CD8-positive, alpha-beta memory T cell (primary cell): Measurements from ENCODE around the gene RNU5D-1. TPM values are rescaled to one million over a fixed set of nuclear protein-coding genes. Genes with fewer than 3 reads are reported as not detected.
"Not testable (repeated sequence)": the region's sequence is repeated elsewhere in the genome, so short reads cannot be mapped to it uniquely, and the experiment has no call there.

Experiments
- CTCF ChIA-PET: fragments of 350-600 bp; sonication (Branson Sonifier 250); formaldehyde crosslinking; loops from one replicate; lab custom pipeline; 2021; ENCODE audit warnings: antibody characterized with exemption; lab: Charles Lee
- POLR2A ChIA-PET: fragments of 350-600 bp; sonication (Branson Sonifier 250); formaldehyde crosslinking; loops from one replicate; lab custom pipeline; 2021; ENCODE audit warnings: antibody characterized with exemption; lab: Charles Lee
- DNase-seq, 5 donors: peaks; one replicate each; pipeline versions ENCODE4 v3.0.0 to v3.0.0-alpha.2; 2020 to 2022; ENCODE audit warnings: mixed read lengths in 1 of 5
- H3K27ac ChIP-seq: one replicate; pipeline ENCODE4 v1.7.0; 2013; ENCODE audit warnings: low read depth, mild to moderate bottlenecking, low read length, moderate library complexity
- H3K27me3 ChIP-seq: 2 replicates; pipeline ENCODE4 v1.7.0; 2013; ENCODE audit warnings: low read length, mild to moderate bottlenecking; ENCODE audit not compliant: insufficient read depth, poor library complexity, severe bottlenecking
- H3K36me3 ChIP-seq: 2 replicates; pipeline ENCODE4 v1.7.0; 2013; ENCODE audit warnings: mild to moderate bottlenecking, low read length, moderate library complexity; ENCODE audit not compliant: insufficient read depth
- H3K4me1 ChIP-seq: 2 replicates; pipeline ENCODE4 v1.7.0; 2013; ENCODE audit warnings: mild to moderate bottlenecking, low read length, moderate library complexity; ENCODE audit not compliant: insufficient read depth
- H3K4me3 ChIP-seq: 2 replicates; pipeline ENCODE4 v1.7.0; 2013; ENCODE audit warnings: mild to moderate bottlenecking, low read length
- H3K9me3 ChIP-seq: 2 replicates; pipeline ENCODE4 v1.7.0; 2013; ENCODE audit warnings: mild to moderate bottlenecking, low read length
- H3K27ac Mint-ChIP-seq, 8 donors: one replicate each; pipeline ENCODE4 v1.8.0; 2020 to 2021; ENCODE audit warnings: mixed read lengths in 8 of 8, mild to moderate bottlenecking in 6 of 8, inconsistent platforms in 3 of 8, moderate library complexity in 3 of 8
- H3K27me3 Mint-ChIP-seq, 2 donors: one replicate each; pipeline ENCODE4 v1.8.0; 2020 to 2021; ENCODE audit warnings: mixed read lengths in 2 of 2, mild to moderate bottlenecking in 1 of 2, moderate library complexity in 1 of 2
- H3K36me3 Mint-ChIP-seq, 3 donors: one replicate each; pipeline ENCODE4 v1.8.0; 2020 to 2021; ENCODE audit warnings: mixed read lengths in 3 of 3, inconsistent platforms in 1 of 3, mild to moderate bottlenecking in 1 of 3
- H3K4me1 Mint-ChIP-seq, 3 donors: one replicate each; pipeline ENCODE4 v1.8.0; 2020 to 2021; ENCODE audit warnings: mixed read lengths in 3 of 3, inconsistent platforms in 1 of 3, mild to moderate bottlenecking in 1 of 3
- H3K4me3 Mint-ChIP-seq, 7 donors: one replicate each; pipeline ENCODE4 v1.8.0; 2020 to 2021; ENCODE audit warnings: mixed read lengths in 7 of 7, mild to moderate bottlenecking in 6 of 7, moderate library complexity in 4 of 7, inconsistent platforms in 2 of 7
- H3K9me3 Mint-ChIP-seq, 5 donors: one replicate each; pipeline ENCODE4 v1.8.0; 2020 to 2022; ENCODE audit warnings: mixed read lengths in 5 of 5, mild to moderate bottlenecking in 3 of 5, moderate library complexity in 2 of 5, inconsistent platforms in 1 of 5
- polyA plus RNA-seq: library from polyadenylated mRNA; unstranded; fragments of 300-500 nt; fragmentation: Illumina TruSeq; gene quantifications from one replicate; pipeline ENCODE4 v1.2.3, GENCODE V29; 2021
- total RNA-seq, 2 experiments: library from RNA; stranded (reverse); gene quantifications; one replicate each; pipeline ENCODE4 v1.2.3, GENCODE V29; 2021

Gene RNU5D-1
- total and polyA plus RNA-seq, 3 experiments from 2014 or later, result not detected

- ChIA-PET POLR2A (no interaction called here), CTCF (interaction anchor here (1.0 to 4.3 kb wide), 3 partner anchors 9 to 27 kb away, joined by 3 to 22 read pairs (median 3); partner anchors contain the start of gene RNU5D-1)
- Histone ChIP-seq H3K4me3 (peak overlapping the region; percentile 24), H3K27me3 (no peaks in the 10 kb centered on the region), H3K36me3 (no peaks in the 10 kb centered on the region), H3K27ac (no peak overlapping the region), H3K4me1 (peaks cover 10% of the 10 kb centered on the region), H3K9me3 (no peaks in the 10 kb centered on the region)
- no peaks in the 10 kb centered on the region for H3K9me3 Mint-ChIP-seq
- peak overlapping the region in 6 of 8 donors; percentile 3 to 88 (median 36) for H3K27ac Mint-ChIP-seq
- peaks cover 0 to 3% of the 10 kb centered on the region in 2 donors for H3K27me3 Mint-ChIP-seq
- peak in 1 of 5 donors; percentile 52 for DNase-seq
- peaks cover 6 to 8% (median 7%) of the 10 kb centered on the region in 3 donors for H3K4me1 Mint-ChIP-seq
- no peaks in the 10 kb centered on the region for H3K36me3 Mint-ChIP-seq
- H3K4me3 Mint-ChIP-seq, result peak overlapping the region in 6 of 7 donors; percentile 33 to 48 (median 38)
Observed at GRCh38 chr1:44707959-44708831, 22.8 kb downstream of the RNU5D-1 start.

- H3K4me1 ChIP-seq, result peaks cover 10% of the 10 kb centered on the region
- no peaks in the 10 kb centered on the region for H3K9me3 ChIP-seq
- H3K27ac Mint-ChIP-seq, result peak overlapping the region in 2 of 8 donors; percentile 32 to 84
- DNase-seq, result no peak
- H3K36me3 ChIP-seq, result no peaks in the 10 kb centered on the region
- no peaks in the 10 kb centered on the region for H3K36me3 Mint-ChIP-seq
- no peak overlapping the region for H3K4me3 Mint-ChIP-seq
- no peaks in the 10 kb centered on the region for H3K9me3 Mint-ChIP-seq
- POLR2A ChIA-PET, result no interaction called here
- H3K4me1 Mint-ChIP-seq, result peaks cover 6 to 8% (median 7%) of the 10 kb centered on the region in 3 donors
- H3K27ac ChIP-seq, result no peak overlapping the region
- no peaks in the 10 kb centered on the region for H3K27me3 ChIP-seq
- CTCF ChIA-PET, result interaction anchor here (2.0 to 4.3 kb wide), 3 partner anchors 11 to 32 kb away, joined by 6 to 22 read pairs (median 9); partner anchors contain the start of genes ARMH1, RNU5D-1 and TMEM53
- no peak overlapping the region for H3K4me3 ChIP-seq
- H3K27me3 Mint-ChIP-seq, result peaks cover 0 to 3% of the 10 kb centered on the region in 2 donors
Observed at GRCh38 chr1:44707112-44707881, 23.7 kb downstream of the RNU5D-1 start.

DNA sequence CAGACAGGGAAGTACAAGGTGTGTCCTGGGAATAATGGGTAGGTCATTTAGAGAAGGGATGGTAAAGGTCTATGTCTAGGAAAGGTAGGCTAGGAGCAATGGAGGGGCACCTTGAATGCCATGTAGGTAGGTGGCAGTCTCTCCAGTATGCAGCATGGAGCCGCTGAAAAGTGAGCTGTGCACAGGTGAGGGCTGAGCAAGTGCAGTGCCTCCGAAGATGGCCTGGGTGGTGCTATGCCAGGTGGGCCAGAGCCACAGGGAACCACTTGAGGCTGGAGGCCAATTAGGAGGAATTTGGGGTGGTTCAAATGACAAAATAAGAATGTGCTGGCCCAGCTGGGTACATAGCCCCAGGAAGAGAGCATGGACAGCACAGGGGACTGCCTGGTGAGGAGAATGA is 25.0 kb downstream of the RNU5D-1 start:
- Mint-ChIP-seq H3K4me3 (no peak overlapping the region), H3K27ac (peak overlapping the region in 2 of 8 donors; percentile 49 to 51), H3K9me3 (no peaks in the 10 kb centered on the region), H3K36me3 (no peaks in the 10 kb centered on the region), H3K4me1 (peaks cover 6 to 8% (median 7%) of the 10 kb centered on the region in 3 donors), H3K27me3 (peaks cover 0 to 3% of the 10 kb centered on the region in 2 donors)
- no peak overlapping the region for H3K4me3 ChIP-seq
- no peaks in the 10 kb centered on the region for H3K36me3 ChIP-seq
- ChIA-PET CTCF (interaction anchor here (2.0 to 4.3 kb wide), 3 partner anchors 9 to 31 kb away, joined by 6 to 22 read pairs (median 9); partner anchors contain the start of genes ARMH1, RNU5D-1 and TMEM53), POLR2A (no interaction called here)
- H3K27ac ChIP-seq, result no peak overlapping the region
- no peaks in the 10 kb centered on the region for H3K9me3 ChIP-seq
- no peak for DNase-seq
- H3K4me1 ChIP-seq, result peaks cover 10% of the 10 kb centered on the region
- H3K27me3 ChIP-seq, result no peaks in the 10 kb centered on the region

- Histone ChIP-seq H3K36me3 (no peaks in the 10 kb centered on the region), H3K27me3 (no peaks in the 10 kb centered on the region), H3K4me1 (peaks cover 10% of the 10 kb centered on the region), H3K9me3 (no peaks in the 10 kb centered on the region), H3K4me3 (no peak overlapping the region), H3K27ac (no peak overlapping the region)
- CTCF ChIA-PET, result interaction anchor here (2.0 to 4.3 kb wide), 3 partner anchors 9 to 30 kb away, joined by 6 to 22 read pairs (median 9); partner anchors contain the start of genes ARMH1, RNU5D-1 and TMEM53
- no peak for DNase-seq
- H3K36me3 Mint-ChIP-seq, result no peaks in the 10 kb centered on the region
- no peak overlapping the region for H3K4me3 Mint-ChIP-seq
- H3K4me1 Mint-ChIP-seq, result peaks cover 6 to 8% (median 7%) of the 10 kb centered on the region in 3 donors
- POLR2A ChIA-PET, result no interaction called here
- peaks cover 0 to 3% of the 10 kb centered on the region in 2 donors for H3K27me3 Mint-ChIP-seq
- H3K27ac Mint-ChIP-seq, result no peak overlapping the region
- no peaks in the 10 kb centered on the region for H3K9me3 Mint-ChIP-seq
Observed at GRCh38 chr1:44705470-44705869, 25.5 kb downstream of the RNU5D-1 start.

DNA sequence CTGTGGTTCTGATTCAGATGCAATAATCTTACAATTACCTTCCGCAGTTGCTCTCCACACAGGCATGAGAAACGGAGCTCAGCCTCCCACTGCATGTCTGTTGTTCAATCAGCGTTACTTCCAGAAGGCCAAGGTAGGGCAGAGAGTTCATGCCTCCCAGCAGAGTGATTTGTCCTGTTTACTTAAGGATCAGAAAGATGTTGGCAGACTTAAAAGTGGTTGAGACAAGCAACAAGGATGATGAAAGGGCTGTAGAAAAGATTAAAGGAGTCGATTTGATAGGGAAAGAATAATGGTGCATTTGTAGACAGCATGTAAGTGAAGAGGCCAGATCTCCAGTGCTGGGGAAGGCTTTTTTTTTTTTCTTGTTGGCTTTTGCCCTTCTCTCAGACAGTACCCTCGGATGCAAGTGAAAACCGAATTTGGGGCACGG is 29.8 kb downstream of the RNU5D-1 start:
- POLR2A ChIA-PET, result no interaction called here
- Histone ChIP-seq H3K9me3 (no peaks in the 10 kb centered on the region), H3K4me3 (no peak overlapping the region), H3K27me3 (no peaks in the 10 kb centered on the region), H3K4me1 (peaks cover 14% of the 10 kb centered on the region), H3K36me3 (no peaks in the 10 kb centered on the region), H3K27ac (no peak overlapping the region)
- DNase-seq, result no peak
- CTCF ChIA-PET, result no interaction called here
- Mint-ChIP-seq H3K27me3 (no peaks in the 10 kb centered on the region), H3K4me1 (peaks cover 12 to 14% (median 14%) of the 10 kb centered on the region in 3 donors), H3K27ac (peak overlapping the region in 1 of 8 donors; percentile 65), H3K4me3 (no peak overlapping the region), H3K36me3 (no peaks in the 10 kb centered on the region), H3K9me3 (no peaks in the 10 kb centered on the region)

DNA sequence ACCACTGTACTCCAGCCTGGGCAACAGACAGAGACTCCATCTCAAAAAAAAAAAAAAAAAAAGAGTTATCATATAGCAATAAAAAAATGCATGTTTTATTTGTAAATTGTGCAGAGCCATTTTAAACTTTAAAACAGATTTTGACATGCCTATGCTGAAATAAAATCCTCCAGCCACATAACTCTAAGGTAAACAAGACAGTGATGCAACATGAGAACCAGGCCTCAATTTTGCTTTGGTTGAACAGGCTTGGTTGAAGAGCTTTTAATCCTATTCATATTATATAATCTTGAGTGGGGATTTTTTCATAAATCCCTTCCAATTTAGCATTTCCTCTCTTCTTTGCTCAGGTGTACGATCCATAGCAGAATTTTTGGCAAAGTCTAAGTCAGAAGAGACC is 30.4 kb downstream of the RNU5D-1 start:
- H3K27ac ChIP-seq, result no peak overlapping the region

DNA sequence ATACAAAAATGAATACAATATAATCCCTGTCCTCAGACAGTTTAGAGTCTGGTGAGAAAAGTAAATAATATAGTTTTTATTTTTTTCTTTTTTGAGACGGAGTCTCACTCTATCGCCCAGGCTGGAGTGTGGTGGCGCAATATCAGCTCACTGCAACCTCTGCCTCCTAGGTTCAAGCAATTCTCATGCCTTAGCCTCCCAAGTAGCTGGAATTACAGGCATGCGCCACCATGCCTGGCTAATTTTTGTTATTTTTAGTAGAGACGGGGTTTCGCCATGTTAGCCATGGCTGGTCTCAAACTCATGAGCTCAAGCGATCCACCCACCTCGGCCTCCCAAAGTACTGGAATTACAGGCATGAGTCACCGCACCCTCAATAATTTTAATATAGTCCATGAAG is 31.6 kb downstream of the RNU5D-1 start:
- H3K36me3 Mint-ChIP-seq, H3K27me3 ChIP-seq, H3K9me3 ChIP-seq, CTCF ChIA-PET, H3K27ac Mint-ChIP-seq, POLR2A ChIA-PET, H3K27me3 Mint-ChIP-seq, H3K36me3 ChIP-seq, H3K4me3 ChIP-seq, H3K4me3 Mint-ChIP-seq, DNase-seq, H3K9me3 Mint-ChIP-seq, H3K27ac ChIP-seq: not testable (repeated sequence)
- H3K4me1 Mint-ChIP-seq, result peaks cover 12 to 15% (median 14%) of the 10 kb centered on the region in 3 donors
- H3K4me1 ChIP-seq, result peaks cover 16% of the 10 kb centered on the region

More for the DNA sequence above, 30.4 kb downstream of the RNU5D-1 start:
- DNase-seq, result no peak
- Histone ChIP-seq H3K27me3 (no peaks in the 10 kb centered on the region), H3K9me3 (no peaks in the 10 kb centered on the region), H3K4me3 (no peak overlapping the region), H3K36me3 (no peaks in the 10 kb centered on the region), H3K4me1 (peaks cover 16% of the 10 kb centered on the region)
- no peak overlapping the region for H3K4me3 Mint-ChIP-seq
- H3K4me1 Mint-ChIP-seq, result peaks cover 12 to 15% (median 14%) of the 10 kb centered on the region in 3 donors
- no peak overlapping the region for H3K27ac Mint-ChIP-seq
- POLR2A ChIA-PET, result no interaction called here
- CTCF ChIA-PET, result no interaction called here
- no peaks in the 10 kb centered on the region for H3K9me3 Mint-ChIP-seq
- H3K27me3 Mint-ChIP-seq, result no peaks in the 10 kb centered on the region
- no peaks in the 10 kb centered on the region for H3K36me3 Mint-ChIP-seq
